Lower lobe of right lung (tissue), 2 donors: ENCODE measurements around the gene PLEKHG4B. TPM values are rescaled to one million over a fixed set of nuclear protein-coding genes. Genes with fewer than 3 reads are reported as not detected.

Experiments used
- ATAC-seq, 2 donors: fragments of 200-7000 bp; cut with Tn5 transposase; one replicate each; pipeline ENCODE4 v1.9.1; 2020 to 2022; ENCODE audit warnings: mild to moderate bottlenecking in 2 of 2, moderate library complexity in 2 of 2
- DNase-seq: peaks from one replicate; pipeline ENCODE4 v3.0.0-alpha.2; 2020
- H3K27ac ChIP-seq: fragments of 200-600 bp; one replicate; pipeline ENCODE4 v1.8.0; 2022
- H3K27me3 ChIP-seq: fragments of 200-600 bp; one replicate; pipeline ENCODE4 v1.8.0; 2022; ENCODE audit warnings: low read depth
- H3K36me3 ChIP-seq: fragments of 200-600 bp; one replicate; pipeline ENCODE4 v1.8.0; 2022; ENCODE audit warnings: mild to moderate bottlenecking
- H3K4me1 ChIP-seq: fragments of 200-600 bp; one replicate; pipeline ENCODE4 v1.8.0; 2022
- H3K4me3 ChIP-seq: fragments of 200-600 bp; one replicate; pipeline ENCODE4 v1.8.0; 2022; ENCODE audit warnings: mild to moderate bottlenecking
- H3K9me3 ChIP-seq: fragments of 200-600 bp; one replicate; pipeline ENCODE4 v1.8.0; 2022
- CTCF ChIP-seq: fragments of 200-600 bp; IDR thresholded peaks from one replicate; pipeline ENCODE4 v1.8.0; 2022; ENCODE audit warnings: antibody characterized with exemption, mild to moderate bottlenecking
- intact Hi-C: fragments of 100-400 bp; cut with DNase I; formaldehyde crosslinking; loops from one replicate; pipeline ENCODE4 v1.11.0; 2022
- total RNA-seq: library from RNA; stranded (reverse); fragmentation: NEBNext Ultra II Directional; extraction: Animal tissue kit (Norgen Biotek cat#: 25700); gene quantifications from one replicate; pipeline ENCODE4 v1.2.1, GENCODE V29; 2021
- donor health status: DM: no; HTN: yes; CAD: no; lungs with severe emphysema.

The PLEKHG4B gene
- total RNA-seq, 1 donor from 2014 or later, result 2.7 TPM

GRCh38 chr5:140443-140829 is 48.5 kb downstream of the PLEKHG4B start:
- intact Hi-C loops, result no loop called here
- Histone ChIP-seq H3K4me3 (no peak overlapping the region), H3K27me3 (peaks cover 4% of the 10 kb centered on the region), H3K4me1 (no peaks in the 10 kb centered on the region), H3K27ac (no peak overlapping the region), H3K9me3 (no peaks in the 10 kb centered on the region), H3K36me3 (no peaks in the 10 kb centered on the region)
- ATAC-seq, result no peak
- no peak for DNase-seq
- TF ChIP-seq CTCF, result no peak

- no peaks in the 10 kb centered on the region for H3K36me3 ChIP-seq
- ATAC-seq, result no peak
- H3K27me3 ChIP-seq, result peaks cover 4% of the 10 kb centered on the region
- intact Hi-C loops, result no loop called here
- H3K9me3 ChIP-seq, result no peaks in the 10 kb centered on the region
- H3K4me1 ChIP-seq, result no peaks in the 10 kb centered on the region
- TF ChIP-seq CTCF, result no peak
- H3K4me3 ChIP-seq, result no peak overlapping the region
- H3K27ac ChIP-seq, result no peak overlapping the region
- DNase-seq, result no peak
These were observed 49.2 kb downstream of the PLEKHG4B start for GRCh38 chr5:141211-141610.

- ATAC-seq, result no peak
- DNase-seq, result no peak
- no peak overlapping the region for H3K27ac ChIP-seq
- peaks cover 4% of the 10 kb centered on the region for H3K27me3 ChIP-seq
- intact Hi-C loops, result no loop called here
- TF ChIP-seq CTCF, result no peak
- H3K4me3 ChIP-seq, result no peak overlapping the region
- H3K4me1 ChIP-seq, result no peaks in the 10 kb centered on the region
- no peaks in the 10 kb centered on the region for H3K9me3 ChIP-seq
- no peaks in the 10 kb centered on the region for H3K36me3 ChIP-seq
These were observed 49.8 kb downstream of the PLEKHG4B start for GRCh38 chr5:141761-142160.

GRCh38 chr5:142246-142810 is 50.4 kb downstream of the PLEKHG4B start:
- no peak for TF ChIP-seq CTCF
- Histone ChIP-seq H3K36me3 (no peaks in the 10 kb centered on the region), H3K4me3 (no peak overlapping the region), H3K27ac (no peak overlapping the region), H3K27me3 (peaks cover 4% of the 10 kb centered on the region), H3K4me1 (no peaks in the 10 kb centered on the region), H3K9me3 (peaks cover 5% of the 10 kb centered on the region)
- DNase-seq (no peak), ATAC-seq (no peak)
- intact Hi-C loops, result no loop called here

GRCh38 chr5:143041-143440 is 51.1 kb downstream of the PLEKHG4B start:
- Histone ChIP-seq H3K27me3 (peaks cover 4% of the 10 kb centered on the region), H3K4me1 (no peaks in the 10 kb centered on the region), H3K27ac (no peak overlapping the region), H3K4me3 (no peak overlapping the region), H3K9me3 (peaks cover 12% of the 10 kb centered on the region), H3K36me3 (no peaks in the 10 kb centered on the region)
- no peak for TF ChIP-seq CTCF
- no peak for ATAC-seq
- no peak for DNase-seq
- intact Hi-C loops, result no loop called here

GRCh38 chr5:144941-145340 is 53.0 kb downstream of the PLEKHG4B start:
- Histone ChIP-seq H3K4me3 (no peak overlapping the region), H3K4me1 (no peaks in the 10 kb centered on the region), H3K27me3 (peaks cover 4% of the 10 kb centered on the region), H3K27ac (no peak overlapping the region), H3K9me3 (peaks cover 14% of the 10 kb centered on the region), H3K36me3 (no peaks in the 10 kb centered on the region)
- ATAC-seq (no peak), DNase-seq (no peak)
- TF ChIP-seq CTCF, result no peak
- intact Hi-C loops, result no loop called here
